ENCODE data around the gene ZNF566.

Gene ZNF566

GRCh38 chr19:36441339-36441738, 48.0 kb downstream of the ZNF566 start:
- DNase-seq (ENCODE audit: low read depth) = no peak

- no peak for DNase-seq (ENCODE audit: low read depth)
Observed at GRCh38 chr19:36436531-36436930, 52.8 kb downstream of the ZNF566 start.

- DNase-seq (ENCODE audit: low read depth) = no peak
Observed at GRCh38 chr19:36423925-36424324, 65.4 kb downstream of the ZNF566 start.

- no peak for DNase-seq (ENCODE audit: low read depth)
Observed at GRCh38 chr19:36421749-36422481, 67.4 kb downstream of the ZNF566 start.

- DNase-seq (ENCODE audit: low read depth) = peak; percentile 31
Observed at GRCh38 chr19:36420961-36421748, 68.2 kb downstream of the ZNF566 start.

- peak; percentile 77 for DNase-seq (ENCODE audit: low read depth)
Observed at GRCh38 chr19:36418287-36419001, 70.9 kb downstream of the ZNF566 start, which contains the start of gene ZFP82. Gene ZFP82, minus strand, starts transcription at chr19:36418644. Its CDS starts 8,855 bp downstream, at chr19:36409789.

- no peak for DNase-seq (ENCODE audit: low read depth)
Observed at GRCh38 chr19:36417752-36418286, 71.5 kb downstream of the ZNF566 start.

- DNase-seq (ENCODE audit: low read depth) = no peak
Observed at GRCh38 chr19:36409841-36410240, 79.5 kb downstream of the ZNF566 start.

- DNase-seq (ENCODE audit: low read depth) = no peak
Observed at GRCh38 chr19:36408101-36408500, 81.3 kb downstream of the ZNF566 start.

GRCh38 chr19:36404498-36404897, 84.9 kb downstream of the ZNF566 start:
- DNase-seq (ENCODE audit: low read depth) = no peak

- DNase-seq (ENCODE audit: low read depth) = no peak
Observed at GRCh38 chr19:36401475-36401874, 87.9 kb downstream of the ZNF566 start.

GRCh38 chr19:36398571-36398970, 90.8 kb downstream of the ZNF566 start:
- DNase-seq (ENCODE audit: low read depth) = no peak

All from EH (cell line).